RCC 7860 (cell line): ENCODE measurements around the gene MAD1L1.
"Not testable (repeated sequence)": the region's sequence is repeated elsewhere in the genome, so short reads cannot be mapped to it uniquely, and the experiment has no call there.

ENCODE experiments used
- DNase-seq: peaks from one replicate; pipeline ENCODE4 v3.0.0-alpha.2; 2015; ENCODE audit warnings: low spot score
- FAIRE-seq: peaks from 2 replicates; lab custom pipeline; 2012; peaks lifted over from hg19 to GRCh38; lab: Jason Lieb, UNC

Gene MAD1L1

DNA sequence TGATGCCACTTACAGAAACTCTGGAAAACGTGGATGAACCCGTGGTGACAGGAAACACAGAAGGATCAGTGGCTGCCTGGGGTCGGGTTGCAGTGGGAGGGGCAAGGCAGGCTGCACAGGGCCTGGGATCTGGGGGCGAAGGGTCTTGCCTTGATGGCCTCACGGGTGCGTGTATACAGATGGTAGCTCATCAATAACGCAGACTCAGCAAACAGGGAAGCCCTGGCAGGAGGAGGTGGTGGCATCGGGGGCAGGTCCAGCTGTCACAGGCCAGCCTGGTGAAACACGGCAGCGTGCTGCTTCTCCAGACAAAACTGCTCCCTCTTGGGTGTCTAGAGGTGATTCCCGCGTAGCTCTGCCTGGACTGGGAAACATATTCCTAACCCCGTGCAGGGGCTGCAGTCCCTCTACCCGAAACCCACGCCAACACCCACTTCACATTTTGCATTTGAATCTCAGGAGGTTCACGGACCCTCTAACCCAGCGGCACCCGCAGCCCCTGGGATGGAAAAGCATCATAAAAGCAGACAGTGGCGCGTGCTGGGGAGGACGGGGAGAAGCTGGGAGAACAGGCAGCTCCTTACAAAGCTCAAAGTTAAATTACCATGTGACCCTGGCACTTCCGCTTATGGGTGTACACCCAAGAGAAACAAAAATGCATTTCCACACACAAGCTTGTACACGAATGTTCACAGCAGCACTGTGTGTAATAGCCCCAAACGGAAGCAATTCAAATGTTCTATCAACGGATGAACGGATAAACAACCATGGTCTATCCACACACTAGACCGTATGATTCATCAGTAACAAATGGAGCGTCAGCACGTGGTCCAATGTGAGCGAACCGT, 394.8 kb downstream of the MAD1L1 start:
- not testable (repeated sequence) for DNase-seq, FAIRE-seq

DNA sequence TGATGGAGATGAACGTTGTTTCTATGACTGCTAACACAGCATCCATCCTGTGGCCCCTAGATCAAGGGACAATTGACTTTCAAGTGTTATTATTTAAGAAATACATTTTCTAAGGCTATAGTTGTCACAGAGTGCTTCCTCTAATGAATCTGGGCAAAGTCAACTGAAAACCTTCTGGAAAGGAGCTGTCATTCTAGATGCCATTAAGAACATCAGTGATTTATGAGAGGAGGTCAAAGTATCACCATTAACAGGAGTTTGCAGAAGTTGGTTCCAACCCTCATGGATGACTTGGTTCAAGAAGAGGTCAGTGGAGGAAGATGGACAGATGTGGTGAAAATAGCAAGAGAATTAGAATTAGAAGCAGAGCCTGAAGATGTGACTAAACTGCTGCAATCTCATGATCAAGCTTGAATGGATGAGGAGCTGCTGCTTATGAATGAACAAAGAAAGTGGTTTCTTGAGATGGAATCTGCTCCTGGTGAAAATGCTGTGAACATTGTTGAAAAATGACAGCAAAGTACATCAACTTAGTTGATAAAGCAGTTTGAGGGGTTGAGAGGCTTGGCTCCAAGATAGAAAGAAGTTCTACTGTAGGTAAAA, 400.7 kb downstream of the MAD1L1 start:
- DNase-seq, FAIRE-seq: not testable (repeated sequence)

DNA sequence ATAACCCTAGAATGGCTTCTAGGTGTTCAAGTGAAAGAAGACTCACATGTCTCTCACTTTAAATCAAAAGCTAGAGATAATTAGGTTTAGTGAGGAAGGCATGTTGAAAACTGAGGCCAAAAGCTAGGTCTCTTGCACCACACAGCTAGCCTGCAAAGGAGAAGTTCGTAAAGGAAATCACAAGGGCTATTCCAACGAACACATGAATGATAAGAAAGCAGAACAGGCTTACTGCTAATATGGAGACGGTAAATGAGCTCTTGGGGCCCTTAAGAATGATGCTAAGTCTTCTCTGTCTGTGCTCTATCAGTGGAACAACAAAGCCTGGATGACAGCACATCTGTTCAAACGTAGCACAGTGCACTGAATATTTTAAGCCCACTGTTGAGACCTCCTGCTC, 401.3 kb downstream of the MAD1L1 start:
- not testable (repeated sequence) for FAIRE-seq, DNase-seq

DNA sequence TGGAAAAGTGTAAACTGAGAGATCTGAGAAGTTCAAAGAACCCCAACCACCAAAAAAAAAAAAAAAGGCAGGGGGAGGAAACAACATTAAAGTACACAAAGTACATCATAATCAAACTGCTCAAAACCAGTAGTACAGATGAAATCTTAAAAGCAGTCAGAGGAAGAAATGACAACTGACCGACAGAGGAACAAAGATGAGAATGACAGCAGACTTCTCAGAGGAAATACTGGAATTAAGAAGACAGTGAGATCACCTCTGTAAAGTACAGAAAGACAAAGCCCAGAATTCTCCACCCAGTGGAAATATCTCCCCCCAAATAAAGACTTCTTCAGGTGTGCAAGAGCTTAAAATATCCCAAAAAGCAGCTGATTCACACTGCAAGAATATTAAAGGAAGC, 403.1 kb downstream of the MAD1L1 start:
- not testable (repeated sequence) for FAIRE-seq, DNase-seq

DNA sequence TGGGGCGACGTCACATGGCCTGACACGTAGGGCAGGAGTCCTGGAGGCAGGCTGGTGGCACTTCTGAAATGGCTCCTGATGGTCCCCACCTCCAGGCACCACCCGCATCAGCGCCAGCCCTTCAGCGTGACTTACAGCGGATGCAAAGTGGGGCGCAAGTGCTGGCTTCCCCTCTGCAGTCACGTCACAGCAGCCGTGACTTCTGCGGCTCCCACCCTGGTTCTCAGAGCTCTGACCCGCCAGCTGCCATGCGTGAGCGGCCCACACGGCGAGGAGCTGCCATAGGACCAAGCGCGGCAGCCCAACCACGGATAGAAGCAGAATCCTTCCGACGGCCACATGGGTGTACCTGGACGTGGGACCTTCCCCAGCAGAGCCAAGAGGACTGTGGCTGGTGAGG, 403.6 kb downstream of the MAD1L1 start:
- no peak for DNase-seq
- FAIRE-seq = no peak

DNA sequence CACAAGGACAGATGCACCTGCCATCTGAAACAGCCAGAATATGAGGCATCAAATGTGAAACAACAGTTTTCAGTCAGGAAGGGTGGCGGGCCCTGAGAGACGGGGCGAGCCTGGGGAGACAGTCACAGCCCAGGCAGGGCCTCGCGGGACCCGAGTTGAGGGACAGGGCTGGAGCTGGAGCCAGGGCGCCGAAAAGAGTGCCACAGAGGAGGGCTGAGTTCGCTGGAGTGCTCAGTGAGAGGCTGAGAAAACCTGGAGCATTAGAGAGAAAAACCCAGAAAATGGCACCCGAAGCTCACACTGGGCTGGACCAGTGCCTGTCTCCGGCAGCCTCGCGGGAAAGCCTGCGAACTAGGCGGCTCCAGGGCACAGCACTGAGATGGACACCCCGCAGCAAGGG, 404.6 kb downstream of the MAD1L1 start:
- not testable (repeated sequence) for FAIRE-seq

DNA sequence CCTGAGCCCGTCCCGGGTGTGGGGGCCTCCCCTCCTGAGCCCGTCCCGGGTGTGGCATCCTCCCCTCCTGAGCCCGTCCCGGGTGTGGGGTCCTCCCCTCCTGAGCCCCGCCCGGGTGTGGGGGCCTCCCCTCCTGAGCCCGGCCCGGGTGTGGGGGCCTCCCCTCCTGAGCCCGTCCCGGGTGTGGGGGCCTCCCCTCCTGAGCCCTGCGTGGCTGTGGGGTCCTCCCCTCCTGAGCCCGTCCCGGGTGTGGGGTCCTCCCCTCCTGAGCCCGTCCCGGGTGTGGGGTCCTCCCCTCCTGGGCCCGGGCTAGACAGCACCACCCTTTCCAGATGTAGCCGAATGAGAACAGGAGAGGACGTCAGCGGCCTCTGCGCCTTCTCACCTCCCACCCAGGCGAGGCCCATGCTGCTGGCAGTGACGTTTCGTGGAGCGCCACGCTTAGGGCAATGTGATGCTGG, 405.2 kb downstream of the MAD1L1 start:
- not testable (repeated sequence) for FAIRE-seq

More for the DNA sequence above, 404.6 kb downstream of the MAD1L1 start:
- not testable (repeated sequence) for DNase-seq

DNA sequence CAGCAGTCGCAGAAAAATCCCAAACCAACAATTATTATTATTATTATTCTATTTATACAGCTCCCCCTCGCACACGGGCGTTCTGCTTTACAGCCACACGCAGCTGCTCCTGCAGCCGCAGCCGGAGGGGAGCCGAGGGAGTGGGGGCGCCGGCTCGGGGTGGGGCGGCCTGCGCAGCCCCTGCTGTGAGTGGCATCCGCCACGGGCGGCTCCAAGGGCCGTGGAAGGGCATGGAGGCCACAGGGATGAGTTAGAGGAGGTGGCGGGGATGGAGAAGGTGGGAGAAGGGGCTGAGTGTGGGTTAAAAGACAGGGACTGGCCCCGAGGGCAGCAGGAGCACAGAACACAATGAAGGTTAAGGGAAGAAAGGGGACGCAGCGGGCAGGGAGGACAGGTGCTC, 405.8 kb downstream of the MAD1L1 start:
- FAIRE-seq, DNase-seq: not testable (repeated sequence)

More for the DNA sequence above, 405.2 kb downstream of the MAD1L1 start:
- not testable (repeated sequence) for DNase-seq

DNA sequence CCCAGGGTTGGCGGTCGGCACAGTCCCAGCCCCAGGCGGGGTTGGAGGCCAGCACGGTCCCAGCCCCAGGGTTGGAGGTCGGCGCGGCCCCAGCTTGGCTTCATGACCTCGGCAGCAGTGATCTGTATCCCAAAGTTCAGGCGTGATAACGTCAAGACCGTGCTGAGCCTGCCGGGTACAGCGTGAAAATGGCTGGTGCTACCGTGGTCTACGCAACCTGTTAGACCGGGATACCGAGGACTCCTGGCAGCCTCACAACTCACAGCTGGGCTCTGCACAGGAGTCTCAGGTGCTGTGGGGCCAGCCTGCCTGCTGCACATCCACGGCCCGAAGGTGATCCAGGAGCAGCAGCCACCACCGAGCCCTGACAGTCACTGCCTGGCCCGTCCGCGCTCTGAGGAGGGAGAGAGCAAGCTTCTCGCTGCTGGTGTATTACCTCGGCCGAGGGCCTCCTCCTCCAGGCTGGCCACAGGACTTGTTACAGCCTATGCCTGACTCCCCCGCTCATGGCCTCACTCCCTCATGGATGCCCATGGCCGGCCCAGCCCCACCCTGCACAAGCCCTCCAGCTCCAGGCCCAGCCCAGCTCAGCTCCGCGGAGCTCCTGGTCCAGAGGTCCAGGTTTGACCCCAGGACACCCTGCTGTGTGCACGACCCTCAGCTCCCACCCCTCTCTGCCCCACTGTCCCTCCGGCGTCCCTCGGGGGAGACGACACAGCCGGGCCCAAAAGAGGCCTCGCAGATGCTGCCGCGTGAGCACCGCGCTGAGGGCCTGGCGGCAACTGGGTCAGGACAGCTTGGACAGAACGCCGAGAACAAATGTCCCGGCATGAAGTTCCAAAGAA, 406.6 kb downstream of the MAD1L1 start:
- FAIRE-seq (no peak), DNase-seq (no peak)

DNA sequence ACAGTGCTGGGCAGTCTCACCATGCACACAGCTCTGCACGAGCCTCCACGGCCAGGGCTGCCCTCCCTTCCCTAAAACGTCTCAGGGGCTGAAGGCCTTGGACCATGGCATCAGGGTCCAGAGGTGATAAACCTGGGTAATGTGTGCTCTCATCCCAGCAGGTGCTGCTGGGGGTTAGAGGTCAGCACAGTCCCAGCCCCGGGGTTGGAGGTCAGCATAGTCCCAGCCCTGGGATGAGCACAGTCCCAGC, 407.2 kb downstream of the MAD1L1 start:
- FAIRE-seq, DNase-seq: not testable (repeated sequence)

DNA sequence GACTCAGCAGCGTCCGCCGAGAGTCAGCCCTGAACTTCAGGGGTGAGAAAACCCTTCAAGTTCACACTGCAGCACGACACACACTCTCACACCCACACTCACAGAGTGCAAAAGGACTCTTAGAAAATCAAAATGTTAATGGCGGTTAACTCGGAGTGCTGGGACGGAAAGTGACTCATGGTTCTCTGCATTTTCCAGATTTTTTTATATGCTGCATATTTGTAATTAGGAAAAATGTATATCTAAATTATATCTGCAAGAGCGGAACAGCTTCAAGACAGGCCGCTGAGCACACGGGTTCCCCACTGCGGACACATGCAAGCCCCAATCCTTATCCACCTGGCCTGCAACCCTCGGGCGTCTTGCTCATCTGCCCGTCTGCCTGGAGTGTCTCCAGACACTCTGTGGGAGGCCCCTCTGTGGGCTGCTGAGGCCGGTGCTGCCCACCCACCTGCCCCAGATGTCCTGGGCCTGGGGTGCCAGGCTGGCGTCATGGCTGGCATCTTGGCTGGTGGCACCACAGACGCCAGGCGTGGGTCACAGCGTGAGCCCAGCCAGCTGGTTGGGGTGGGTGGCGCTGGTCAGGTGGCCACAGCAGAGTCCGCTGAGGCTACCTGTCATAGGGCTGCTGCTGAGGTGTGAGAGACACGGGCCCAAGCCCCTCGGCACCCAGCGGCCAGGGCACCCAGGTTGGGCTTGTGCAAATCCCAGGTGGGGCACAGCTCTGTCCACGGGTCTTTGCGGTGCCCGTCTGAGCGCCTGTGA, 407.7 kb downstream of the MAD1L1 start:
- DNase-seq, FAIRE-seq: not testable (repeated sequence)

DNA sequence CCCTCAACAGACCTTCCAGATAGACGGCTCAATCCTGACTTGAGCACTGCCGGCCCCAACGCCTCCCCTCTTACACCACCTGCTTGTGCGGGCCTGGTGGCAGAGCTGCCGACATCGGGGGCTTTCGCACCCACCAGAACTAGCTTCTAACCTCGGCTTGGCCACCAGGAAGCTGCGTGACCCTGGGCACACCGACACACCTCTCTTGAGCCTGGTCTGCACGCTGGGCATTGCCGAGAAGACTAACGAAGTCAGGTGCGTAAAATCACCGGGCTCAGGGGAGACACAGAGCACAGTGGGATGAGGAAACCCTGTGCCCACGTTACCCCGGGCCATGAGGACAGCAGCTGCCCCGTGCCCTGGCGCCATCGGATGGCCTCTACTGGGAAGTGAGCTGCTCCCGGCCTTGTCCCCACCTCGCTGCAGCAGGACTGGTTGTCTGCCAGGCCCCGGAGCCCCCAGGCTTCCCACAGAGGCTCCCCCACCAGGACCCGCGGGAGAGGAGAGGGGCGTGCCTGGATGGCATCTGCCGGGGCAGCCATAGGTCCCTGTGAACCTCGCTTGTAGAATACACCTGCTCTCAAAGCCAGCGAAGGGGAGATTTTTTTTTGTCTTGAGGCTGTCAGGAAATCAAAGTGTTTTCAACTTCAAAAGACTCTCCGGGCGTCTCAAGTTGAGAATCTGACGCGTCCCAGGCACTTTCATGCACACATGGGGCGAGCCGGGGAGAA, 408.4 kb downstream of the MAD1L1 start:
- not testable (repeated sequence) for DNase-seq, FAIRE-seq

DNA sequence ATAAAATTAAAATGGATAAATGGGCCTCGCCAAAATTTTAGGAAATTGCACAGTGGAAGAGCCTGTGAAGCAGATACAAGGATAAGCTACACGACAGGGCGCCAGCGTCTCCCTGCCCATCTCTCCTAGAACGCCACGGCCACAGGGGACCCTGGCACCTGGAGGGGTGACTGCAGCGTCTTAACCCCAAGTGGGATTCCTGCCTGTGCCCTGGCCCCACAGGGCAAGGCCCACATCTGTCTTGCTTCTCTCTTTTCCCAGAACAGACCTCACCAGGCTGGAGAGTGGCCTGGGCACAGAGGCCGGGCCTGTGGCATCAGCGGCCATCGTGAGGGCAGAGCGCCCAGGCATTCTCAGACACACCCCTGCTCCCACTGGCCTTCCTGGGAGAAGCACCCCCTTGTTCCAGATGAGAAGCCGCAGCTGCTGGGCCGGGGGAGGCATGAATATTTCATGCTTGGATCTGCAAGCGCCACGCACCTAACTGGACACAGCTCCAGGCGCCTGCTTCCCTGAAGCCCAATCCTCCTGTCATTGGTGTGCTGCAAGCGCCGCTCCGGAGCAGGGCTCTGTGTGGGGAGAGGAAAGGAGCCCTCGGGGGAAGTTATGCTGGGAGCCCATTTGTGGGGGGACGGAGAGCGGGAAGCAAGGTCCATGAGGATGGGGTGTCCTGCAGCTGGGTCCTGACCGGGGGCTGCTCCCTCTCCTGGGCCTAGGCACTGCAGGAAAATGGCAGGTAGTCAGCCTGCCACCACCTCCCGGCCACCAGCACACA, 409.2 kb downstream of the MAD1L1 start:
- FAIRE-seq (no peak), DNase-seq (no peak)

DNA sequence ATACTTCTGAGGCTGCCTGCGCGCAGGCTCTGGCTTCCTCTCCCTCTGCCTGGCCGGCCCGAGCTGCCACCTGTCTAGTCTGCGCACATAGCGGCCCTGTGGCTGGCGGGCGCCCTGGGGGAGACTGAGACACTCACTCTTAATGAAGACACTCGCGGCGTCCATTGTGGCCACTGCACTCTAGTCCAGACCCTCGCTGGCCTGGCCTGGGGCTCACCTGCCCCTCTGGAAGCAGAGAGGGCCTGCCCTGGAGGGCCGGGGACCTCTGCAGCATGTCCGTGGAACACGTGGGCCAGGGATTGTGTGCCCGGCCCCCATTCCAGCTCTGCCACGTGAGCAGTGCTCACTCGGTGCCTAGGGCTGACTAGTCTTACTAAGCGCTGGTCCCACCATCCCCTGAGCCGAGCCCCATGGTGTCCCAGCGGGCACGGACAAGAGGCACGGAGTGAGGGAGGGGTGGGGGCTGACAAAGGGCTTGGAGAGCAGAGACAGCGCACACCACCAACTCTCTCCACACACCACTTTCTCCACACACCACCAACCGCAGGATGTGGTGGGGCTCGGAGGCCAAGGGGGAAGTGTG, 413.4 kb downstream of the MAD1L1 start:
- FAIRE-seq (no peak), DNase-seq (no peak)

DNA sequence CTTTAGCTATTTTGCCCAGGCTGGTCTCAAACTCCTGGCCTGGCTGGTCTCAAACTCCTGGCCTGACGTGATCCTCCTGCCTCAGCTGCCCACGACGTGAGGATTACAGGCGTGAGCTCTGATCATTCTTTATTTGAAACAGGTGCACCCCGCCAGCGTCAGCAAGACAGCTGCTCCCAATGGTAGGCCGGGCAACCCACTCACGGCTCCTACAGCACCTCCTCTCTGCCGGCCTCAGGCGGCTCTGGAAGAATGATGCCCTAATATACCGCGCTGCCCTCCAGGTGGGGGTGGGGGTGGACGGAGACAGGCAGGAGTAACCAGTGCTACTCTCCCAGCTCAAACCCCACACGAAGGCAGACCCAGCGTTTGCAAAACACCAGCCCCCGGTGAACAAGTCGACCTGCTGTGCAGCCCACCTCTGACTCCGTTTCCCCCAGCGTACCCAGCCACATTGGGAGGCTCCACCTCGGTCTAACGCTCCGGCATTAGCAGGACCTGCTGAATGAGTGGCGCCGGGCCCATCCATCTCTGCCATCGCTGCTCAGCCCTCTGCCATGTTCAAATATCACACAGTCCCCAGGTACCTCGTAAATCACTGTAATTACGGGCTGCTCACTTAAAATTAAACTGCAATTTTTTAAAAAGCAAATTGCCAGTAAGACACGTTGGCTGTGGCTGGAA, 414.0 kb downstream of the MAD1L1 start:
- FAIRE-seq (no peak), DNase-seq (no peak)

DNA sequence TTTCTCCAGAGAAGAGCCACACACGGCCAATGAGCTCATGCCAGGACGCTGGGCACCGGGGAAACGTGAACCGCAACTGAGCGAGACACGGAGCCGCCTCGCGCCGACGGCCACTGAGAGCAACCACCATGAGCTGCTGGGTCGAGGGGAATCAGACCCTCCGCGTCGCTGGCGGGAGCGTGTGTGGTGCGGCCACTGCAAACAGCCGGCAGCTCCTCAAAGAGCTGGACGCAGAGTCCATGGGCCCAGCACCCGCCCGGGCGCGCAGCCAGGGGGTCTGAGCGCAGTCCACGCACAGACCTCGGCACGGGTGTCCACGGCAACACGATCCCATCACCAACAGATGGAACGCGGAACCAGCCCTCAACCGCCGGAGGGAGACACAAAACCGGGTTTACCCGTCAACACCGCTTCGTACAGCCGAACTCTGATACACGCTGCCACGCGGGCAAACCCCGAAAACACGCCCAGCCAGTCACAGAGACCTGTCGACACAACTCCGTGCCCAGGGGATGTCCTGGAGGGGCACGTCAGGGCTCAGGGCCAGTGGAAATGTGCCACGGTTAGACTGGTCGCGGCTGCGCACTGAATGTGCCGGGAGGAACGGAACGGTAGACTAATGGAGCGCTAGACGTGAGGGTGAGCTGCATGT, 415.6 kb downstream of the MAD1L1 start:
- FAIRE-seq (no peak), DNase-seq (no peak)

DNA sequence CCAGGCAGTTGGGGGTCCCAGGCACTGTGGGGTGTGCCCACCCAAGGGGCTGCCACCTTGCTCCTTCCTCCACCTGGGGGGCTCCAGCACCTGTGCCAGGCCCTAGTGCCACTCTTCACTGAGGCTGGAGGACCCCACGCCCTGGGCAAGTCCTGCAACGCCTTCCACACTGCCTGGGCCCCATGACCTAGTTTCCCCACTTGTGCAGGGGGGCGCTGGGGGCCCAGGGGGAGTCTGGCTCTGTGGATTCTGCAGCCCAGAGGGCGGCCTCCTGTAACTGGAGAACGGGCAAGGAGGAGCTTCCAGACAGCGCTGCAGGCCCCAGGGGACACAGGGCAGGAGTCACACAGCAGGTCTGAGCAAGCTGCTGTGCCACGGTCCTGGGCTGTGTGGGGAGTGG, 416.3 kb downstream of the MAD1L1 start:
- FAIRE-seq, DNase-seq: not testable (repeated sequence)
